GM10266 (cell line): ENCODE results near the gene TBC1D16.

Experiments used
- DNase-seq: peaks from one replicate; pipeline ENCODE4 v3.0.0; 2012; ENCODE audit errors: extremely low spot score
- TF ChIP-seq, protein P1 (sequence below): IDR thresholded peaks from 2 replicates; pipeline ENCODE4 v1.5.1; 2012; ENCODE audit warnings: mild to moderate bottlenecking, low read depth; ENCODE audit not compliant: control insufficient read depth, insufficient read depth; ENCODE audit errors: missing control alignments

Gene TBC1D16

DNA sequence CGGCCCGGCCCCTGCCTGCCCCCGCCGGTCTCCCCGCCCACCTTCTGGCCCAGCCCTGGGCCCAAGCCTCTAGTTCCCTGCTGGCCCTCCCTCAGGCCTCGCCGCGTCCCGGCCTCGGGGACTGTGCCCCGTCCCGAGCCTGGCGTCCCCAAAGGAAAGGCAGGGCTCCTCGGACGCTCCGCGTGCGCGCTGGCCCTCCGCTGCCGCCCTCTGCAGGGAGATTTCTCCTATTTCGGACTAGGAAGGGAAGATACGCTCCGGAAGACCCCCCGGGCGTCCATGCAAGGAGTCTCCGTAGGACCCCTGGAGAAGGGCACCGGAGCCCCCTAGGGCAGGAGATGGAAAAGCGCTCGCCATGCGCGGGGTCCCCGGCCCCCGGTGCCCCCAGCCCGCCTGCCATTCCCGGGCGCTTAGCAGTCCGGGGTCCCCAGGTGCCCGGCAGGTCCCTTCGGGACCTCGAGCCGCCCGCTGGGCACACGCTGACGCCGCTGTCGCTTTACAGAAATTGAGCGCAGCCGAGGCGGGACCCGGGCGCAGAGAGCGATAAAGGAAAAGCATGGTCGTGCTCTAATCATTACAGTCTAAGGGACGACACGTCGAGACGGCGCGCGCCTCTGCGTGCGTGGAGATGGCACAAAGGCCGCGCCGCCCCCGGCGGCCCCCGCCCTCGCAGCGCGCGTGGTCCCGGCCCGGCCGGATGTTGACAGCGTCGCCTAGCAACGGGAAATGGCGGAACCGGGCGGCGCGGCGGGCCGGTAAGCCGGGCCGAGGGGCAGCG, 454 bp upstream of the TBC1D16 start, which contains the start of gene CCDC40:
Gene CCDC40, plus strand, starts transcription at position 706 of the 778 bp plus-strand sequence. Its CDS starts 21 bp downstream, at position 727.
- DNase-seq = peak; percentile 80
- TF ChIP-seq, protein P1, sequence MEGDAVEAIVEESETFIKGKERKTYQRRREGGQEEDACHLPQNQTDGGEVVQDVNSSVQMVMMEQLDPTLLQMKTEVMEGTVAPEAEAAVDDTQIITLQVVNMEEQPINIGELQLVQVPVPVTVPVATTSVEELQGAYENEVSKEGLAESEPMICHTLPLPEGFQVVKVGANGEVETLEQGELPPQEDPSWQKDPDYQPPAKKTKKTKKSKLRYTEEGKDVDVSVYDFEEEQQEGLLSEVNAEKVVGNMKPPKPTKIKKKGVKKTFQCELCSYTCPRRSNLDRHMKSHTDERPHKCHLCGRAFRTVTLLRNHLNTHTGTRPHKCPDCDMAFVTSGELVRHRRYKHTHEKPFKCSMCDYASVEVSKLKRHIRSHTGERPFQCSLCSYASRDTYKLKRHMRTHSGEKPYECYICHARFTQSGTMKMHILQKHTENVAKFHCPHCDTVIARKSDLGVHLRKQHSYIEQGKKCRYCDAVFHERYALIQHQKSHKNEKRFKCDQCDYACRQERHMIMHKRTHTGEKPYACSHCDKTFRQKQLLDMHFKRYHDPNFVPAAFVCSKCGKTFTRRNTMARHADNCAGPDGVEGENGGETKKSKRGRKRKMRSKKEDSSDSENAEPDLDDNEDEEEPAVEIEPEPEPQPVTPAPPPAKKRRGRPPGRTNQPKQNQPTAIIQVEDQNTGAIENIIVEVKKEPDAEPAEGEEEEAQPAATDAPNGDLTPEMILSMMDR = no peak

DNA sequence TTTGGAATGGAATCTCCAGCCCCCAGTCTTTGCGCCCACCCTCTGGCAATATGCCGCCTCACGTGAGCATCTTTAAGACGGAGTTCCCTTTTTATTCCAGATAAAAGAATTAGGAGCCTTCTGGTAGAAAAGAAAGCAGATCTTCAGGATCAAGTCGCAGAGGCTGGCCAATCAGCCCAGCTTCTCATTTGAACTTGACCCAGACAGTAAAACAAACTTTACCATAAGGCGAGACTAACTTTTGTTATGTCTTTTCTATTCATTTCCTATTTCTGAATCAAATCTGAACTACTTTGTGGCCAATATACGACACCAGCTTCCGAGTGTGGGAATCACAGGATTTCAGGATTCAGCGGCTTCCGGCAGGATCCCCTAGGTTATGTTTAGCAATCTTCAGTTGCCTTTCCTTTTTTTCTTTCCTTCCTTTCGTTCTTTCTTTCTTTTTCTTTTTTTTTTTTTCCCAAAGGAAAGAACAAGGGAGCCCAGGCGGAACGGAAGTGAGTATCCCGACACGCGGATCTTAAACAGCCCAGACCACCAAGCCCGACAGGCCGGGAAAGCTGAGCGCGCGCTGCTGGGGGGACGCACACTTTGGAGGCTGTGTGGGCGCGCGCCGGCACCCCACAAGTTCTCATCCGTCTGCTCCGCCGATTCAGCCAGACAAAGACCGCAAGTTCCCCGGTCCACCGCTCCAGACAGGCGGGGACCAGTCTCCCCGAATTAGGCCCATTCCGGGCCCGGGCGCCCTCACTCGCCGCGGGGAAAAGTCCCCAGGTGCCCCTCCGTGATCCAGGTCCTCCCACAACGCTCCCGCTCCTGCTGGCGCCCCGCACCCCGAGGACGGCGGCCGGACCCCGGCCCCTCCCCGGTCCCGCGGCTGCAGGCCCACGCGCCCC, 633 bp downstream of the TBC1D16 start:
- DNase-seq = peak; percentile 61

DNA sequence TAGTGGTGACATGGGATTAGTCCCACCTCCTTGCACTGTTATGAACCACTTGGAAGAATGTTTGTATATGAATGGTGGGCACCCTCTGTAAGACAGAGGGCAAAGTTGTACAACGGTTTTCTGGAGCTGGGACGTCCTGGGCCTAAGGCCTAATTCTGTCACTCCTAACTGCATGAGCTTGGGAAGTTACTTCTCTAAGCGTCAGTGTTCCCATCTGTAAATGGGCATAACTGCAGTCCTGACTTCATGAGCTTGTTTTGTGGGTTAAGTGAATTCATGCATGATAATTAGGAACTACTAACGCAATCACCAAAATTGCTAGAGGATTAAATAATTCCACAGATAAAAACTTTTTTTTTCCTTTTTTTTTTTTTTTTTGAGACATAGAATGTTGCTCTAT, 1.8 kb downstream of the TBC1D16 start:
- DNase-seq = no peak
- TF ChIP-seq, protein P1 = no peak

More for the DNA sequence above, 633 bp downstream of the TBC1D16 start:
- TF ChIP-seq, protein P1 = no peak

DNA sequence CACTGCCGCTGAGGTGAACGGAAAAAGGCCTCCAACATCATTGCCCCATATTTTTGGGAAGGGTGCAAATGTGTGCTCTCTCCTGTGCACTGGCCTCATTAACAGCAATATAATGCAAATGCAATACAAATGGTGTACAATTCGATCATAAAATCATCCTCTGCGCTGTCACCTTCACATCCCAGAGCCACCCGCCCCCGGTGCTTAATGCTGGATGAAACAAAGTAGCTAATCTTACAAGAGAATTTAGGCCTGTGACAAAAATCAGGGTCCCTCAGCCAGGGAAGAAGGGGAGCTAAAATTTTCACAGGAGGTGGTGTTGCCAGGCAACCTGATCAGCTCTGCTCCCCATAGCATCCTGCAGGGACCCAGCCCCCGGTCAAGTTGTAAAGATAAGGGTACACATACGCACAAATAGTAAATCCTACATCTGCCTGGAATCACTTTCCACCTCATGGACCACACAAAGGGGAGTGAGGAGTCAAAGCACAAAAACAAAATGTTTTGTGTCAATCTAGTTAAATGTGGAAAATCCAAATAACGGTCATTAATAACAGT, 3.0 kb downstream of the TBC1D16 start:
- TF ChIP-seq, protein P1 = no peak
- DNase-seq = no peak

DNA sequence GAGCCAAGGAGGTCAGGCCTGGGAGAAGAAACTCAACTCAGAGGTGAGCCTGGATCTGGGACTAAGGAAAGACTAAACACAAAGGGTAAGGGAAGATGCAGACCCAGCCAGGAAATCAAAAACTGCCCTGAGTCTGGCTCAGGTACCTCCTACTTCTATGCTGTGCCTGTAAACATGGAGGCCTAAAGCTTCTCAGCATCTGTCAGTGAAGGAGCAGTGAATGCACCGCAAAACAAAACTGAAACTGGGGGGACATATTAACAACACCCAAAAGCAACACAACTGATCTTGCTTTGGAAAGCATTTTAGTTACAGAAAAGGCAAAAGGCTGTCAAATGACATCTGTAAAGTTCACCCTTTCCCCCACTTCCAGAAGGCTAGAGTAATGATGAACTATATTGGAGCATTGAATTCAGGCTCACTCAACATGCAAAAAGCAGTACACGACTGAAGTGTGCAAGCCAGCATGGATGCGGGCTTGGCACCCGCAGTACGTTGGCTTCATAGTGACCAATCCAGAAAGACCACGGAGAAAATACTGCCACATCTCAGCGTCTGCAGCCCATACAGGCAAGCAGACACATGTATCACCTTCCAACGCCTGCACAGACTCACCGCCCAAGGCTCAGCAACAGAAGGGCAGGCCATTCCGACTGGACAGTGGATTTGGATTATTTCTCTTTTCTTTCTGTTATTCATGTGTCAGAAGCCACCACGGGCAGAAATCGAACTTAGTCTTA, 3.8 kb downstream of the TBC1D16 start:
- TF ChIP-seq, protein P1 = no peak
- DNase-seq = no peak

DNA sequence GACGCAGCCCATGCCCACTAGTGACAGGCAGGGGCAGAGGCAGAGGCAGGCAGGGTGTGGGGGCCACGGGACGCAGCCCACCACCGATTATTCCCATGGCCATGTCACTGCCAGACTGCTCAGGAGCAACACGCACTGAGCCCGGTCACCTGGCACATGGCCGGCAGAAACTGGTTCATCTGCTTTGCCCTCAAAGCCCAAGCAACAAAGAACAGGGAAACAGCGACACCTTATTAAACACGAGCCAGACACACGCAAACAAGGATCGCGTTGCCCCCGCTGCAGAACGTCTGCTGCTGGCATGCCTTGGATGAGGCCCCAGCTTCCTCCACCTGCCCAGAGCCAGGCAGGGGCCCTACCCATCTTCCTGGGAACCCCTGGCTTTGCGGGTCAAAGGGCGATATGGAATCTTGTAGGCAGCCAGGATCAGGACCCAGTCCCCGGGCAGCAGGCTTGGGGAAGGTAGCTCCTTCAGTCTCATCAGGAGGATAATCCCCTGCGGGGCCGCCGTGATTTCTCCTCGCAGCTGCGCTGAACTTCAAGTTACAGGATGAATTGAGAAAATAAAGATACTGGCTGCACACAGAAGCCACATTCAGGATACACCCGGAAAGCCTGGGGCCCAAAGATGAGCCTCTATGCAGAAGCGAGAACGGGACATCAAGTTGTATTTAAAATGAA, 4.8 kb downstream of the TBC1D16 start:
- DNase-seq = no peak
- TF ChIP-seq, protein P1 = no peak
